ENCODE measurements around the gene GRIP2. TPM values are rescaled to one million over a fixed set of nuclear protein-coding genes. Genes with fewer than 3 reads are reported as not detected.

GRIP2 gene
- total RNA-seq, 2 experiments from 2014 or later: not detected

GRCh38 chr3:14550651-14551611 lies 10.8 kb upstream of the GRIP2 start:
- H3K9me3 ChIP-seq (ENCODE audit: low read length): no peaks in the 10 kb centered on the region
- H3K9me2 ChIP-seq (ENCODE audit: insufficient read depth, low read length): no peaks in the 10 kb centered on the region
- no peak for DNase-seq (ENCODE audit: low spot score)
- TF ChIP-seq EZH2phosphoT487 (IDR thresholded peaks at IDR 0.05; ENCODE audit: borderline replicate concordance, low read depth, low read length) (no peak), CTCF (conservative IDR thresholded peaks at IDR 0.05; ENCODE audit: low read length) (no peak)
- intact Hi-C loops (cut with micrococcal nuclease; ENCODE audit: unreplicated experiment): no loop called here
- H3K36me3 ChIP-seq (ENCODE audit: insufficient read depth, low read length): no peaks in the 10 kb centered on the region
- no peak overlapping the region for H3K4me3 ChIP-seq (ENCODE audit: low read depth, low read length, poor library complexity, severe bottlenecking)
- no peaks in the 10 kb centered on the region for H3K79me2 ChIP-seq (ENCODE audit: insufficient read depth, low read depth, low read length)
- no peaks in the 10 kb centered on the region for H3K4me1 ChIP-seq (ENCODE audit: insufficient read depth, low read length, poor library complexity, severe bottlenecking)
- no peak overlapping the region for H2AFZ ChIP-seq (ENCODE audit: low read length)
- no peaks in the 10 kb centered on the region for H4K20me1 ChIP-seq (ENCODE audit: insufficient read depth, low read length)
- BruUV-seq (replicated peaks): no TSS peak
- POLR2A ChIA-PET: interaction anchor here (0.6 kb wide), 1 partner anchor 64 kb away, joined by 3 read pairs; no protein-coding TSS in a partner anchor
- CTCF ChIA-PET (ENCODE audit: unreplicated experiment): no interaction called here
- H3K4me2 ChIP-seq (ENCODE audit: low read length): no peak overlapping the region
- no peak overlapping the region for H3K27ac ChIP-seq (ENCODE audit: low read depth, low read length, poor library complexity, severe bottlenecking)

- no peaks in the 10 kb centered on the region for H3K9me3 ChIP-seq (ENCODE audit: low read length)
- TF ChIP-seq EZH2phosphoT487 (IDR thresholded peaks at IDR 0.05; ENCODE audit: borderline replicate concordance, low read depth, low read length): no peak
- TF ChIP-seq CTCF (conservative IDR thresholded peaks at IDR 0.05; ENCODE audit: low read length): no peak
- POLR2A ChIA-PET: interaction anchor here (0.6 kb wide), 1 partner anchor 658 kb away, joined by 4 read pairs; no protein-coding TSS in a partner anchor
- BruUV-seq (replicated peaks): no TSS peak
- no peak for DNase-seq (ENCODE audit: low spot score)
- H3K4me1 ChIP-seq (ENCODE audit: insufficient read depth, low read length, poor library complexity, severe bottlenecking): no peaks in the 10 kb centered on the region
- intact Hi-C loops (cut with micrococcal nuclease; ENCODE audit: unreplicated experiment): no loop called here
- H3K27ac ChIP-seq (ENCODE audit: low read depth, low read length, poor library complexity, severe bottlenecking): no peak overlapping the region
- H3K4me2 ChIP-seq (ENCODE audit: low read length): no peak overlapping the region
- H3K4me3 ChIP-seq (ENCODE audit: low read depth, low read length, poor library complexity, severe bottlenecking): no peak overlapping the region
- CTCF ChIA-PET (ENCODE audit: unreplicated experiment): no interaction called here
- no peaks in the 10 kb centered on the region for H3K9me2 ChIP-seq (ENCODE audit: insufficient read depth, low read length)
- no peaks in the 10 kb centered on the region for H4K20me1 ChIP-seq (ENCODE audit: insufficient read depth, low read length)
- H3K36me3 ChIP-seq (ENCODE audit: insufficient read depth, low read length): no peaks in the 10 kb centered on the region
- H3K79me2 ChIP-seq (ENCODE audit: insufficient read depth, low read depth, low read length): no peaks in the 10 kb centered on the region
- H2AFZ ChIP-seq (ENCODE audit: low read length): no peak overlapping the region
Measured at GRCh38 chr3:14550181-14550580, 10.0 kb upstream of the GRIP2 start.

All from OCI-LY7 (cell line).